Measurements from ENCODE around the gene PTPRN2. TPM values are rescaled to one million over a fixed set of nuclear protein-coding genes. Genes with fewer than 3 reads are reported as not detected.

The PTPRN2 gene
- total and polyA plus RNA-seq, 2 of the 13 experiments (the other 11 are each of a cell fraction or from before 2014, with no cell fraction given), result 2.5 to 24.2 TPM

GRCh38 chr7:157555313-157555712 is 1032.3 kb downstream of the PTPRN2 start (continued):
- TF ChIP-seq PRDM10 (CRISPR knock-in tag; IDR thresholded peaks at IDR 0.05; ENCODE audit: low read depth), result 0 out of 2 replicates have a peak, but pooled peaks have one; percentile 30
- peak; percentile 30; the same call in 1 of the 2 replicates for TF ChIP-seq RXRA (CRISPR knock-in tag; IDR thresholded peaks at IDR 0.05)
- no peak for TF ChIP-seq NFYC (CRISPR knock-in tag; IDR thresholded peaks at IDR 0.05)
- 0 out of 2 replicates have a peak, but pooled peaks have one; percentile 2 for TF ChIP-seq ZNF552 (CRISPR knock-in tag; IDR thresholded peaks at IDR 0.05; ENCODE audit: borderline replicate concordance)
- TF ChIP-seq PAF1 (CRISPR knock-in tag; IDR thresholded peaks at IDR 0.05), result no peak
- 0 out of 2 replicates have a peak, but pooled peaks have one; percentile 16 for TF ChIP-seq PHF21A (CRISPR knock-in tag; IDR thresholded peaks at IDR 0.05)
- peak; percentile 55 for TF ChIP-seq HNF4G (IDR thresholded peaks at IDR 0.05; ENCODE audit: borderline replicate concordance, low read depth, low read length)
- TF ChIP-seq HNF4G (CRISPR knock-in tag; IDR thresholded peaks at IDR 0.05; ENCODE audit: borderline replicate concordance, low read depth), result no peak; the same call in 1 of the 2 replicates
- no peak for TF ChIP-seq ZNF276 (CRISPR knock-in tag; IDR thresholded peaks at IDR 0.05; ENCODE audit: low read depth)
- TF ChIP-seq MYC (CRISPR knock-in tag; IDR thresholded peaks at IDR 0.05; ENCODE audit: borderline replicate concordance), result peak; percentile 65; the same call in 1 of the 2 replicates
- peak; percentile 76; the same call in 1 of the 2 replicates for TF ChIP-seq ZNF710 (CRISPR knock-in tag; IDR thresholded peaks at IDR 0.05; ENCODE audit: borderline replicate concordance)
- no peak for TF ChIP-seq ZBTB3 (CRISPR knock-in tag; IDR thresholded peaks at IDR 0.05; ENCODE audit: borderline replicate concordance, low read depth)
- TF ChIP-seq ARID5B (CRISPR knock-in tag; IDR thresholded peaks at IDR 0.05), result peak; percentile 81
- no peak for TF ChIP-seq POGK (CRISPR knock-in tag; conservative IDR thresholded peaks at IDR 0.05)
- TF ChIP-seq MTA1 (CRISPR knock-in tag; IDR thresholded peaks at IDR 0.05; ENCODE audit: borderline replicate concordance), result peak; percentile 22; the same call in 1 of the 2 replicates
